HG03103 (cell line): ENCODE data around the gene MT1HL1.

Experiments used
- ATAC-seq: cut with Tn5 transposase; IDR thresholded peaks from one replicate; pipeline ENCODE4 v1.9.1; 2021; ENCODE audit warnings: low read depth; ENCODE audit not compliant: unreplicated experiment

The MT1HL1 gene

DNA sequence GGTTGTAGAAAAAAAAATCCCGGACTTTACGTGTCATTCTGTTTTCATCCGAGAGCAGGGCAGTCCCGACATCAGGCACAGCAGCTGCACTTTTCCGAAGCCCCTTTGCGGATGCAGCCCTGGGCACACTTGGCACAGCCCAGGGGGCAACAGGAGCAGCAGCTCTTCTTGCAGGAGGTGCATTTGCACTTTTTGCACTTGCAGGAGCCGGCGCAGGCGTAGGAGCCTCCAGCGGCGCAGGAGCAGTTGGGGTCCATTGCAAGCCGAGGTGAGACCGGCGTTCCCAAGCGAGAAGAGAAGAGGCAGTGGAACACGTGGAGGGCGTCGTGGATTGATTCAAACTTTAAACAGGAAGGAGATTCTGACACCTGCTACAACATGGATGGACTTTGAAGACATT, at the start of gene MT1HL1:
Gene MT1HL1 (minus strand): TSS at position 326 of the 400 bp plus-strand sequence. CDS start 69 bp downstream, at position 257.
- ATAC-seq, result no peak

GRCh38 chr1:237050915-237051314, 46.7 kb upstream of the MT1HL1 start:
- no peak for ATAC-seq

DNA sequence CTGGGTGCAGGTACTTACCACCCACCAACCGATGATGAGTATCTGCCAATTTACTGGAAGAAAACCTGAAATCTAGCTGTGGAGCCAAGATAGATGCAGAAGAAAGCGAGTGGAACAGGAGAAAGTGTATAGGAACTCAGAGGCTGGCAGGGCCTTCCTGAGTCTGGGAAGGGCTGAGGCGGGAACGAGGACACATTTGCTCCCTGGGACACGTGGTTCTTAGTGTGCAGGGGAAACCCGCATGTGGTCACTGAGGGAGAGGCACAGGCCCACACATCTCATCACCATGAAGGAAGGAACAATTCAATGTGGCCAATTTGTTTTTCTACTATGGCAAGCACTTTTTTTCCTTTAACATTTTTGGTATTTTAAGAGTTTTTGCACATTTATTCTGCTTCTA, 45.9 kb upstream of the MT1HL1 start:
- no peak for ATAC-seq

- ATAC-seq, result no peak
These were observed 44.6 kb upstream of the MT1HL1 start for GRCh38 chr1:237048803-237049202.

GRCh38 chr1:237045278-237046016, 41.2 kb upstream of the MT1HL1 start:
- ATAC-seq, result no peak

GRCh38 chr1:237043846-237044636, 39.8 kb upstream of the MT1HL1 start:
- ATAC-seq, result no peak

- no peak for ATAC-seq
These were observed 38.8 kb upstream of the MT1HL1 start for GRCh38 chr1:237042892-237043576.

GRCh38 chr1:237042526-237042891, 38.3 kb upstream of the MT1HL1 start:
- ATAC-seq, result no peak

GRCh38 chr1:237041795-237042525, 37.7 kb upstream of the MT1HL1 start, which contains the start of gene RYR2:
Gene RYR2, plus strand, starts transcription at chr1:237042184. Its CDS starts 338 bp downstream, at chr1:237042522.
- ATAC-seq, result no peak

- no peak for ATAC-seq
These were observed 37.2 kb upstream of the MT1HL1 start for GRCh38 chr1:237041461-237041794.

- no peak for ATAC-seq
These were observed 36.6 kb upstream of the MT1HL1 start for GRCh38 chr1:237040823-237041222.

- ATAC-seq, result no peak
These were observed 34.0 kb upstream of the MT1HL1 start for GRCh38 chr1:237038211-237038610.

DNA sequence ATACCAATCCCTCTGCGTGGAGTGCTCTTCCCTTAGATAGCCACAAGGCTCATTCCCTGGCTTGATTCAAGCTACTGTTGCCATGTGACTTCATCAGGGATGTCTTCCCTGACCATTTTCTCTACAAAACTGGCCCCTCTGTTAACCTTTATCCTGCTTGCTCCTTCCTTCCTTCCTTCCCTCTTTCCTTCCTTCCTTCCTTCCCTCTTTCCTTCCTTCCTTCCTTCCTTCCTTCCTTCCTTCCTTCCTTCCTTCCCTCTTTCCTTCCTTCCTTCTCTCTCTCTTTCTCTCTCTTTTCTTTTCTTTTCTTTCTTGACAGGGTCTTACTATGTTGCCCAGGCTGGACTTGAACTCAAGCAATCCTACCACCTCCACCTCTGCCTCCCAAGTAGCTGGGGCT, 31.5 kb upstream of the MT1HL1 start:
- ATAC-seq, result no peak

- ATAC-seq, result no peak
These were observed 29.6 kb upstream of the MT1HL1 start for GRCh38 chr1:237033804-237034203.

- no peak for ATAC-seq
These were observed 28.8 kb upstream of the MT1HL1 start for GRCh38 chr1:237033061-237033460.

DNA sequence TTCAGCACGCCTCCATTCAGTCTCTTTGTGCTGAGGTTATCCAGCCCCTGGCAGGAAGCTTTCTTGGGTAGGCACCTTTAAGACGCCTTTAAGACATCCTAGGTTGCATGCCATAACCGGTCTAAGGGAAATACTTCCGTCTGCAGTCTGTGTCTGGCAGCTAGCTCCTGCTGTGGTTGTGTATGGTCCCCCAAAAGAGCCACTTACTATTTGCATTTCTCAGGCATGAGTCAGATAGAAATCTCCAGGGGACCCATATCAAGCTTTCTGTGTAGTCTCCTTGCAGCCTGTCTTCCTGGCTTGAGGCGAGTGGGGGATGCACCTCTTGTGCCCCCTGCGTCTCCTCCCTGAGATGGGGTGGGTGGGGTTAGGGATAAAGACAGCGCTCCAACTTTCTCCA, 27.8 kb upstream of the MT1HL1 start:
- ATAC-seq, result peak; percentile 94

- no peak for ATAC-seq
These were observed 27.2 kb upstream of the MT1HL1 start for GRCh38 chr1:237031480-237031879.

- no peak for ATAC-seq
These were observed 25.8 kb upstream of the MT1HL1 start for GRCh38 chr1:237029850-237030535.

GRCh38 chr1:237029240-237029639, 25.0 kb upstream of the MT1HL1 start:
- no peak for ATAC-seq
